Ovary (tissue), 9 donors: ENCODE measurements around the gene CTDSPL. TPM values are rescaled to one million over a fixed set of nuclear protein-coding genes. Genes with fewer than 3 reads are reported as not detected.

Experiments used
- DNase-seq, 5 donors: peaks; one replicate each; pipeline ENCODE4 v3.0.0-alpha.2; 2019 to 2020
- H3K27ac ChIP-seq, 2 donors: fragments of 200-600 bp; one replicate each; pipeline versions ENCODE4 v1.5.1 to v1.8.0; 2019 to 2022
- H3K27me3 ChIP-seq: fragments of 200-600 bp; one replicate; pipeline ENCODE4 v1.8.0; 2022
- H3K36me3 ChIP-seq: fragments of 200-600 bp; sonication (generic); one replicate; pipeline ENCODE4 v1.5.1; 2019
- H3K4me1 ChIP-seq: one replicate; pipeline ENCODE4 v1.8.1; 2013; ENCODE audit warnings: mild to moderate bottlenecking, moderate library complexity; ENCODE audit not compliant: insufficient read depth
- H3K4me3 ChIP-seq: fragments of 200-600 bp; sonication (generic); one replicate; pipeline ENCODE4 v1.5.1; 2017
- H3K9me3 ChIP-seq, 2 donors: fragments of 200-600 bp in 1 of 2; sonication (generic) in 1 of 2; one replicate each; pipeline versions ENCODE4 v1.5.1 to v1.8.1; 2013 to 2019; ENCODE audit warnings: mild to moderate bottlenecking in 1 of 2, moderate library complexity in 1 of 2
- EP300 ChIP-seq: sonication (generic); formaldehyde crosslinking; IDR thresholded peaks from one replicate; pipeline ENCODE4 v1.6.1; 2017; ENCODE audit warnings: antibody characterized with exemption
- POLR2A ChIP-seq: fragments of 450-650 bp; IDR thresholded peaks from one replicate; pipeline ENCODE4 v1.6.1; 2017; ENCODE audit warnings: antibody characterized with exemption, mild to moderate bottlenecking, moderate library complexity
- WGBS, 3 donors: extraction: QIAGEN DNeasy Blood & Tissue Kit in 1 of 3; methylation state at CpG; one replicate each; pipeline versions ENCODE4 v1.1.5 to v1.1.7; 2013 to 2017; 5-methylcytosine and 5-hydroxymethylcytosine counted together
- intact Hi-C, 4 donors: fragments of 100-400 bp; cut with DNase I; formaldehyde crosslinking; loops; one replicate each; pipeline versions ENCODE4 v1.11.0 to v1.15.1; 2022 to 2023
- polyA plus RNA-seq, 2 donors: library from polyadenylated mRNA; stranded (reverse); fragments of 200-250 nt in 1 of 2; fragments of 350-450 nt in 1 of 2; fragmentation: Illumina TruSeq in 1 of 2; extraction: RNeasy Lipid Tissue Mini Kit (QIAGEN cat#74804) in 1 of 2; gene quantifications; one replicate each; pipeline ENCODE4 v1.2.3, GENCODE V29; 2013 to 2014
- total RNA-seq, 7 donors: library from RNA; depleted of rRNA in 2 of 7; stranded (reverse); fragments of >200 nt in 2 of 7; fragmentation: NEBNext Ultra II Directional in 3 of 7; extraction: Animal tissue kit (Norgen Biotek cat#: 25700) in 3 of 7; gene quantifications; one replicate each; pipeline versions ENCODE4 v1.1.0 to v1.2.4, GENCODE V29; 2016 to 2023
- TF ChIP-seq, protein P1 (sequence below), 3 donors: fragments of 450-650 bp in 2 of 3; fragments of 200-600 bp in 1 of 3; IDR thresholded peaks; one replicate each; pipeline versions ENCODE4 v1.5.1 to v1.8.0; 2016 to 2022; ENCODE audit warnings: antibody characterized with exemption in 3 of 3, mild to moderate bottlenecking in 1 of 3
- donor health status: DM: no; HTN: no; CAD: no; lungs with moderate emphysema.
- donor health status: DM: no; HTN: no; CAD: no.
- donor health status: Bipolar disorder and iron deficiency.
- donor health status: DM: yes; HTN: yes; CAD: no.
- donor health status: DM: no; HTN: no; CAD: no.
- donor health status: DM: yes; HTN: yes; CAD: no.

CTDSPL gene
- total and polyA plus RNA-seq, 9 donors, result 14.8 to 41.1 (median 34.2) TPM

DNA sequence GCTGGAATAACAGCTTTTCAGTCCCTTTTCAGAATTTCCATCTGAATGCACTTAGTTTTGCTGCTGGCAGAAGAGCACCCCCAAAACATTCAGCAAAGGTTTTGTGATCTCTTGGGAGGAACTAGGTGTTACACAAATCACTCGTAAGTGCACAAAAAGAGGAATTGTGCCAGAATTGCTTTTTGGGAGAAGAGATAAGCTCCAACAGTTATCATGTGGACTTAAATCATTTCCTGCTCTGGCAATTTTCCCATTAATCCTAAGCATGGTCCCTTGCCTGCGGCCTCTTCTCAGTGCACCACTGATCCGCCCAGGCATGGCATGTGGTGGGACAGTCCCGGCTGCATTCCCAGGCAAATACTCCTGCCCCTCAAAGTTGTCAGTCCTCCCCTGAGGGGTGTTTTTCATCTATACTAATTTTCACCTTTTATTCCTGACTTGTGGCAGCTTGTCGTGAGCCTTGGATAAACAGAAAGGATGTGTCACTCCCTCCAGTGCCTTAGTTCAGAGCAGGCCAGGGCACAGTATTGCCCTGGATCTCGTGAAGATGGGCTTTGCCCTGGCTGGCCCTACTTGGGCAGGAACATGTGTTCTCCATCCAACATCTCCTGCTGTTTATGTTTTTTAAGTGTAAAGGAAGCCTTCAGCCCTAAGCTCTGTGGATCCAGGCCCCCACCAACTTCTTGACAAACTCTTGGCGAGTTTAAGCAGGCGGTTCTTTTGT is 84.3 kb downstream of the CTDSPL start:
- Histone ChIP-seq H3K4me3 (no peak overlapping the region), H3K27me3 (no peaks in the 10 kb centered on the region), H3K4me1 (peaks cover 40% of the 10 kb centered on the region), H3K9me3 (no peaks in the 10 kb centered on the region), H3K36me3 (no peaks in the 10 kb centered on the region), H3K27ac (peak overlapping the region in 1 of 2 donors; percentile 51)
- DNase-seq, result no peak
- 21 to 34% (median 30%) methylated on average over 8 of the region's 8 CpGs for WGBS, 3 donors
- intact Hi-C loops, result no loop called here
- TF ChIP-seq EP300 (no peak), POLR2A (no peak)
- TF ChIP-seq, protein P1, sequence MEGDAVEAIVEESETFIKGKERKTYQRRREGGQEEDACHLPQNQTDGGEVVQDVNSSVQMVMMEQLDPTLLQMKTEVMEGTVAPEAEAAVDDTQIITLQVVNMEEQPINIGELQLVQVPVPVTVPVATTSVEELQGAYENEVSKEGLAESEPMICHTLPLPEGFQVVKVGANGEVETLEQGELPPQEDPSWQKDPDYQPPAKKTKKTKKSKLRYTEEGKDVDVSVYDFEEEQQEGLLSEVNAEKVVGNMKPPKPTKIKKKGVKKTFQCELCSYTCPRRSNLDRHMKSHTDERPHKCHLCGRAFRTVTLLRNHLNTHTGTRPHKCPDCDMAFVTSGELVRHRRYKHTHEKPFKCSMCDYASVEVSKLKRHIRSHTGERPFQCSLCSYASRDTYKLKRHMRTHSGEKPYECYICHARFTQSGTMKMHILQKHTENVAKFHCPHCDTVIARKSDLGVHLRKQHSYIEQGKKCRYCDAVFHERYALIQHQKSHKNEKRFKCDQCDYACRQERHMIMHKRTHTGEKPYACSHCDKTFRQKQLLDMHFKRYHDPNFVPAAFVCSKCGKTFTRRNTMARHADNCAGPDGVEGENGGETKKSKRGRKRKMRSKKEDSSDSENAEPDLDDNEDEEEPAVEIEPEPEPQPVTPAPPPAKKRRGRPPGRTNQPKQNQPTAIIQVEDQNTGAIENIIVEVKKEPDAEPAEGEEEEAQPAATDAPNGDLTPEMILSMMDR (IDR thresholded peaks at IDR 0.05), result no peak

GRCh38 chr3:37946531-37946889 is 84.8 kb downstream of the CTDSPL start:
- H3K9me3 ChIP-seq, result no peaks in the 10 kb centered on the region
- no peak for DNase-seq
- intact Hi-C loops, result no loop called here
- TF ChIP-seq POLR2A (no peak), EP300 (no peak)
- TF ChIP-seq, protein P1 (IDR thresholded peaks at IDR 0.05), result no peak
- no peaks in the 10 kb centered on the region for H3K27me3 ChIP-seq
- H3K4me1 ChIP-seq, result peaks cover 38% of the 10 kb centered on the region
- WGBS, 3 donors, result 16 to 26% (median 23%) methylated on average over 2 of the region's 2 CpGs
- no peaks in the 10 kb centered on the region for H3K36me3 ChIP-seq
- H3K27ac ChIP-seq, result peak overlapping the region in 1 of 2 donors; percentile 51
- no peak overlapping the region for H3K4me3 ChIP-seq

- H3K27ac ChIP-seq, result no peak overlapping the region
Observed at GRCh38 chr3:37949866-37950265, 88.2 kb downstream of the CTDSPL start.

DNA sequence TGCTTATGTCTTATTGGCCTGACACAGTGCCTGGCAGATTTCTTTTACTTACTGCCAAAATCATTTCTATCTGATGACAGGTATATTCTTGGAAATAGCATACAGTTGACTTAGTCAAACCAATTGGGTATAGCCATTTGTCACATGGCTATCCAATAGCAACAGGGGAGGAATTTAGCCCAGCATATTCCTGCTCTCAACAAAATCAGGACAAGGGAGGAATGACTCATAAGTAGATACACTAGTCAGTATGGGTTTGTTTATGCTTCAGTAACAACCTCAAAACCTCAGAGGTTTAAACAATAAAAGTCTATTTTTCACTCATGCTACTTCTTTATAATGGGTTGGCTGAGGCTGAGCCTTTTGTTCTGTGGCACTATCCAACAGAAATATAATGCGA is 90.9 kb downstream of the CTDSPL start:
- Histone ChIP-seq H3K36me3 (no peaks in the 10 kb centered on the region), H3K27me3 (no peaks in the 10 kb centered on the region), H3K9me3 (no peaks in the 10 kb centered on the region), H3K4me3 (no peak overlapping the region), H3K27ac (no peak overlapping the region), H3K4me1 (peaks cover 5% of the 10 kb centered on the region)
- no peak for DNase-seq
- TF ChIP-seq EP300, result no peak
- TF ChIP-seq, protein P1 (IDR thresholded peaks at IDR 0.05), result no peak
- TF ChIP-seq POLR2A, result no peak
- 96 to 99% (median 98%) methylated on average over 1 of the region's 1 CpG for WGBS, 3 donors
- intact Hi-C loops, result no loop called here

More at GRCh38 chr3:37949866-37950265, 88.2 kb downstream of the CTDSPL start:
- Histone ChIP-seq H3K36me3 (no peaks in the 10 kb centered on the region), H3K9me3 (no peaks in the 10 kb centered on the region), H3K4me3 (no peak overlapping the region), H3K27me3 (no peaks in the 10 kb centered on the region), H3K4me1 (peaks cover 24% of the 10 kb centered on the region)
- no peak for TF ChIP-seq POLR2A
- TF ChIP-seq, protein P1 (IDR thresholded peaks at IDR 0.05), result no peak
- no peak for TF ChIP-seq EP300
- 26 to 38% (median 26%) methylated on average over 6 of the region's 6 CpGs for WGBS, 3 donors
- DNase-seq, result no peak
- intact Hi-C loops, result no loop called here
